HG03159 (cell line): ENCODE results near the gene NDUFV2.
"Not testable (repeated sequence)": the region's sequence is repeated elsewhere in the genome, so short reads cannot be mapped to it uniquely, and the experiment has no call there.

Experiments used
- ATAC-seq: cut with Tn5 transposase; IDR thresholded peaks from one replicate; pipeline ENCODE4 v1.9.1; 2021; ENCODE audit warnings: mild to moderate bottlenecking, moderate library complexity; ENCODE audit not compliant: unreplicated experiment

The NDUFV2 gene

DNA sequence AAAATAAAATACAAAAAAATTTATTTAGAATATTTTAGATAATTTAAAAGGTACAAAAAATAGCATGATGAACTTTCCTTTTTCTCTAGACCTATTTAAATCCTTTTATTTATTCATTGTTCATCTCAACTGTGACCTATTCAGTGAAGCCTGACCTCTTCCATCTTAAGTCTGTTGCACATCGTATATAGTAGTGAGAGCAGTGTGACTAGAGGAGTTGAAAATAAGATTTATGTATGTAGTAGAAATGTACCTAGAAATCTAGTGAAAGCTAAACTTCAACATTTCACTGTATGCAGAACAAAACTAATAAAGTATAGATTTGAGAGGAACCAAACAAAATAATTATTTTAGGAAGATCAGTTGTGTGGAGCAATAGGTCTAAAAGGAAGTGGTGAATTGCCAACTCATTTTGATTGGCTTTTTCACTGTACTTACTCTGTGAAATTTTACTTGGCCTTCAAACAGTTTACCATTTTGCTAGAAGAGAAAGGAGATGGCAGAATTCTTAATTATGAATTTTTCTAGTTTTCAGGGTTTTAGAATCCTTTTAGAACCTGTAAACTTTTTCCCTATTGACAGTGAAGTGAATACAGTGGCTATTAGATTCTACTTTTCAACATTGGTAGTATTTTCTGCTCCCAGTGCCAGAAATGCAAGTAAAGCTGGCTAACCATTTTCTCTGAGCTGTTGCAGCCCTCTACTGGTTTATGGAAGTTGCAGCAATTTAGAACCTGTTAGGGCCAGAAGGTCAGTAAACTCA is 45.1 kb downstream of the NDUFV2 start:
- ATAC-seq: peak; percentile 49

DNA sequence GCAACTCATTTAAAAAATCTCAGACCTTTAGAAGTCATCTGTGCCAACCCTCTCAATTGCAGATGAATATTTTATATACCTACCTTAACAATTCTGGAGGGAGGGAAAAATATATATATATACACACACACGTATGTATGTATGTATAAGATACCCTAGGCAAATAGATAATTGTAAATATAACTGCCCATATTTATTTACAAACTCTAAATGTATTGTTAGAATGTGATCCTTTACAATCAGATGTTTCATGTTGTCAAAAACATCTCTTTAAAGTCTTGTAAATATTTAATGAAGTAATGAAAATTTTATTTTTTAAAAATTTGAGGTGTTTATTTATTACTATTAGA is 45.7 kb downstream of the NDUFV2 start:
- ATAC-seq: no peak

DNA sequence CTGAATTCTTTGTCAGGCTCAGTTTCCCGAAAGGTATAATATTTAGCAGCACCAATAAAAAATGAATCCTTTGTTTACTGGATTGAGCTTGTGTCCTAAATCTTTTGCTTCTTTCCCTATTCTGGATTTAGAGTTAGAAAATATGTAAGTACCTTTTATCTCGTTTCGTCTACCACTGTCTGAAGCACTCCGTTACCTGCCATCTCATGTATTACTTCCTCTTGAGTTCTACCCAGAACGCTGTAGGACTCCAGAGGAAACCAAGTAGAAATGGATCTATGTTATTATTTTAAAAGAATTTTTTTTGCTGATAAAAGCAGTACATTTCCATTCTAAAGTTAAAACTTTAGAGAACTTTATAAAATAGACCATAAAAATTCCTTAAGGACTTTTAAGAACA is 47.6 kb downstream of the NDUFV2 start:
- ATAC-seq: no peak

DNA sequence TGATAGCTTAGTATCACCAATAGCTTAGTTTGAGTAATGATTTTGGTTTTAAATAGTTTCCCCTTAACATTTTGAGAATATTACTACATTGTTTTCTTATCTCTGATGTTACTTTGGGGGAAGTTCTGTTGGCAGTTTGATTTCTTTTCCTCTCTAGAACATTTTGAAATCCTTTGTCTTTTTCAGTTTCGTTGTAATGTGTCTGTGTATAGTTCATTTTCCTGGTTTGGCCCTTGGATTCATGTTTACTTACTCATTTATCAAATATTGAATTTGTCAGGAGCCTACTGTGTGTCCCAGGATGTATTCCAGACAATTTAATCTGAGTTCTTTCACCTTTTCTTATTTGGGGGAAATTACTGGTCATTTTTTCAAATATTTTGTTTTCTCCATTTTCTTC is 50.8 kb downstream of the NDUFV2 start:
- ATAC-seq: no peak

DNA sequence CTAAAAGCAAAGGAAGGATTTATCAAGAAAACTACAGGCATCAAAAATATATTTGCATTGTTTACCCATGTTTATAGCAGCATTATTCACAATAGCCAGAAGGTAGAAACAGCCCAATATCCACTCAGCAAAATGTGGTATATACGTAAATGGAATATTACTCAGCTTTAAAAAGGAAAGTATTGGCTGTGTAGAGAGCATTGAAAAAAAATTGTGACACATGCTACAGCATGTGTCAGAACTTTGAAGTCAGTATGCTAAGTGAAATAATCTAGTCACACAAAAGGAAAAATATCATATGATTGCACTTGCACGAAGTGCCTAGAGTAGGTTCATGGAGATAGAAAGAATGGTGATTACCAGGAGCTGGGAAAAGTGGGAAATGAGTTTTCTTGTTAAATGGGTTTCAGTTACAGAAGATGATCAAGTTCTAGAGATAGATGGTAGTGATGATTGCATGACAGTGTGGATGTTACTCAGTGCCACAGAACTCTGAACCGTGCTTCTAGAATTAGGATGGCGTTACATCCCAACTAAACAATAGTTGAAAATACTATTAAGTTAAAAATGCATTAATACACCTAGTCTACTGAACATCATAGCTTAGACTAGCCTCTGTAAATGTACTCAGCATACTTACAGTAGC is 54.2 kb downstream of the NDUFV2 start:
- ATAC-seq: no peak

DNA sequence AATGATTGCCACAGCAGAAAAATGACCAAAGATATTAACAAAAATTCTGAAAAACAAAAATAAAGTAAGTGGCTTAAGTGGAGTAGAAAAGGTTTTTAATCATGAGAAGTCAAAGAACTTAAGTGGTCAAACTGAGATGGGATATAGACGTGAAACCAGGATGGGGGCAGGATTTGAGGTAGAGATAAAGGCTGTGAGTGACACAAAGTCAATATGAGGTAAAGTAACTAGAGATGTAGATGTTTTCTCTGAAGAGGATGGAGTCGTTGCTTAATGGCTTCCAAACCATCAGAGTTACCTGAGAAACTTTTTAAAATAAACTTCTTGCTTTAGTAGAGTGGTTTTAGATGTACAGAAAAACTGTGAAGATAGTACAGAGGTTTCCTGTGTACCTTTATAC is 55.3 kb downstream of the NDUFV2 start:
- no peak for ATAC-seq

DNA sequence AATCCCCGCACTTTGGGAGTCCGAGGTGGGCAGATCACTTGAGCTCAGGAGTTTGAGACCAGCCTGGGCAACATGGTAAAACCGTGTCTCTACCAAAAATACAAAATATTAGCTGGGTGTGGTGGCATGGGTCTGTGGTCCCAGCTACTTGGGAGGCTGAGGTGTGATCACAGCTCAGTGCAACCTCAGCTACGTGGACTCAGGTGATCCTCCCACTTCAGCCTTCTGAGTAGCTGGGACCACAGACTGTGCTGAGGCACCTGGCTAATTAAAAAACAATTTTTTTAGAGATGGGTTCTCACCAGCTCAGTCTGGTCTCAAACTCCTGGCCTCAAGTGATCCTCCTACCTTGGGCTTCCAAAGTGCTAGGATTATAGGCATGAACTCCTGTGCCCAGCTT is 57.5 kb downstream of the NDUFV2 start:
- ATAC-seq: no peak

DNA sequence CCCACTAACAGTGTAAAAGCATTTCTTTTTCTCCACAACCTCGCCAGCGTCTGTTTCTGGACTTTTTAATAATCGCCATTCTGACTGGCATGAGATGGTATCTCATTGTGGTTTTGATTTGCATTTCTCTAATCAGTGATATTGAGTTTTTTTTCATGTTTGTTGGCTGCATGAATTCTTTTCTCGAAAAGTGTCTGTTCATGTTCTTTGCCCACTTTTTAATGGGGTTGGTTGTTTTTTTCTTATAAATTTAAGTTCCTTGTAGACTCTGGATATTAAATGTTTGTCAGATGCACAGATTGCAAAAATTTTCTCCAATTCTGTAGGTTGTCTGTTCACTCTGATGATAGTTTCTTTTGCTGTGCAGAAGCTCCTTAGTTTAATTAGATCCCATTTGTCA is 60.2 kb downstream of the NDUFV2 start:
- ATAC-seq: not testable (repeated sequence)

DNA sequence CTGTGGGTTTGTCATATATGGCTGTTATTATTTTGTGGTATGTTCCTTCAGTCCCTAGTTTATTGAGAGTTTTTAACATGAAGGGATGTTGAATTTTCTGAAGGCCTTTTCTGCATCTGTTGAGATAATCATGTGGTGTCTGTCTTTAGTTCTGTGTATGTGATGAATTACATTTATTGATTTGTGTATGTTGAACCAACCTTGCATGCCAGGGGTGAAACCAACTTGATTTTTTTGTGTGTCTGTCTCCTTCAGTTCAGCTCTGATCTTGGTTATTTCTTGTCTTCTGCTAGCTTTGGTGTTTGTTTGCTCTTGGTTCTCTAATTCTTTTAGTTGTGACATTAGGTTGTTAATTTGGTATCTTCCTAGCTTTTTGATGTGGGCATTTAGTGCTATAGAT is 61.6 kb downstream of the NDUFV2 start:
- not testable (repeated sequence) for ATAC-seq

DNA sequence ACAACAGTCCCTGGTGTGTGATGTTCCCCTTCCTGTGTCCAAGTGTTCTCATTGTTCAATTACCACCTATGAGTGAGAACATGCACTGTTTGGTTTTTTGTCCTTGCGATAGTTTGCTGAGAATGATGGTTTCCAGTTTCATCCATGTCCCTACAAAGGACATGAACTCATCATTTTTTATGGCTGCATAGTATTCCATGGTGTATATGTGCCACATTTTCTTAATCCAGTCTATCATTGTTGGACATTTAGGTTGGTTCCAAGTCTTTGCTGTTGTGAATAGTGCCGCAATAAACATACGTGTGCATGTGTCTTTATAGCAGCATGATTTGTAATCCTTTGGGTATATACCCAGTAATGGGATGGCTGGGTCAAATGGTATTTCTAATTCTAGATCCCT is 63.4 kb downstream of the NDUFV2 start:
- ATAC-seq: not testable (repeated sequence)

DNA sequence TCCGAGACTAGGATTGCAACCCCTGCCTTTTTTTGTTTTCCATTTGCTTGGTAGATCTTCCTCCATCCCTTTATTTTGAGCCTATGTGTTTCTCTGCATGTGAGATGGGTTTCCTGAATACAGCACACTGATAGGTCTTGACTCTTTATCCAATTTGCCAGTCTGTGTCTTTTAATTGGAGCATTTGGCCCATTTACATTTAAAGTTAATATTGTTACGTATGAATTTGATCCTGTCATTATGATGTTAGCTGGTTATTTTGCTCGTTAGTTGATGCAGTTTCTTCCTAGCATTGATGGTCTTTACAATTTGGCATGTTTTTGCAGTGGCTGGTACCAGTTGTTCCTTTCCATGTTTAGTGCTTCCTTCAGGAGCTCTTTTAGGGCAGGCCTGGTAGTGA is 67.0 kb downstream of the NDUFV2 start:
- ATAC-seq: not testable (repeated sequence)

DNA sequence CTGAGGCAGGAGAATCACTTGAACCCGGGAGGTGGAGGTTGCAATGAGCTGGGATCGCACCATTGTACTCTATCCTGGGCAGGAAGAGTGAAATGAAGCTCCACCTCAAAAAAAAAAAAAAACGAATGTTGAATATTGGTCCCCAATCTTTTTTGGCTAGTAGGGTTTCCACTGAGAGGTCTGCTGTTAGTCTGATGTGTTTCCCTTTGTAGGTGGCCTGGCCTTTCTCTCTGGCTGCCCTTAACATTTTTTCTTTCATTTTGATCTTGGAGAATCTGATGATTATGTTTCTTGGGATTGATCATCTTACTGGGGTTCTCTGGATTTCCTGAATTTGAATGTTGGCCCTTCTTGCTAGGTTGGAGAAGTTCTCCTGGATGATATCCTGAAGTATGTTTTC is 69.4 kb downstream of the NDUFV2 start:
- ATAC-seq: not testable (repeated sequence)

DNA sequence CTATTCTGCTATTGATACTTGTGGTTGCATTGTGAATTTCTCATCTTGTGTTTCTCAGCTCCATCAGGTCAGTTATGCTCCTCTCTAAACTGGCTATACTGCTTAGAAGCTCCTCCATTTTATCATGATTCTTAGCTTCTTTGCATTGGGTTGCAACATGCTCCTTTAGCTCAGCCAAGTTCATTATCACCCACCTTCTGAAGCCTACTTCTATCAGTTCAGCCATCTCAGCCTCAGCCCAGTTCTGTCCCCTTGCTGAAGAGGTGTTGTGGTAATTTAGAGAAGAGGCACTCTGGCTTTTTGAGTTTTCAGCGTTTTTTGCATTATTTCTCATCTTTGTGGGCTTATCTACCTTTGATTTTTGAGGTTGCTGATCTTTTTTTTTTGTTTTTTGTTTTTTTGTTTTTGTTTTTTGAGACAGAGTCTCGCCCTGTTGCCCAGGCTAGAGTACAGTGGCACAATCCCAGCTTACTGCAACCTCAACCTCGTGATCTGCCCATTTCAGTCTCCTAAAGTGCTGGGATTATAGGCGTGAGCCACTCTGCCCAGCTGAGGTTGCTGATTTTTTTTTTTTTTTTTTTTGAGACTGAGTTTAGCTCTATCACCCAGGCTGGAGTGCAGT is 70.1 kb downstream of the NDUFV2 start:
- ATAC-seq: no peak

DNA sequence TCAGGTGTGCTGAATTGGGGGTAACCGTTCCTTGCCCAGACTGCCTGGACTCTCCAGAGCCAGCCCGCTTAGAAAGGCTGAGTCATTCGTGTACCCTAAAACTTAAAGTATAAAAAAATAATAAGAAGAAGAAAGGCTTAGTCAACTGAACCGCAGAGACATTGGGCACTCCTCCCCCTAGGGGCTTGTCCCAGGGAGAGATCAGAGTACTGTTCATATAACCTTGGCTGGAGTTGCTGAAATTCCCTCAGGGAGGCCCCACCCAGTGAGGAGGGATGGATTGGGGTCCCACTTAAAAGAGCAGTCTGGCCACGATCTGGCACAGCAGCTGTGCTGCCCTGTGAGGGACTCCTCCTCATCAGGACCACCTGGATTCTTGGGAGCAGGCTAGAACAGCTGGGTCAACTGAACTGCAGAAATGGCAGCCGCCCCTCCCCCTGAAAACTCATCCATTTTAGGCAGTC is 71.3 kb downstream of the NDUFV2 start:
- peak; percentile 46 for ATAC-seq

DNA sequence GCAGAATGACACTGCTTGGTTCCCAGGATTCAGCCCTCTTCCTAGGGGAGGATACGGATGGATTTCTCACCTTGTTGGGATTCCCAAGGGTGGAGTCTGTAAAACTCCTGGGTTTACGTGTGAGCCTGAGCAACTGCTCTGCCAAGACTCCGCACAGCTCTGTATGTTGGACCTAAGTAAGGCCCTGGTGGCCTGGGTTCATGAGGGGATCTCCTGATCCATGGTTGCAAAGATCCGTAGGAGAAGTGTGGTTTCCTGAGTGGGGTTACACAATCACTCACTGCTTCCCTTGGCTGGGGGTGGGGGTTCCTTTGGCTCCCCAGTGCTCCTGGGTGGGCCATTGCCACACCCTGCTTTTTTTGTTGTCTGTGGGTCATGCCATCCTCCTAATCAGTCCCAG is 71.8 kb downstream of the NDUFV2 start:
- ATAC-seq: no peak

DNA sequence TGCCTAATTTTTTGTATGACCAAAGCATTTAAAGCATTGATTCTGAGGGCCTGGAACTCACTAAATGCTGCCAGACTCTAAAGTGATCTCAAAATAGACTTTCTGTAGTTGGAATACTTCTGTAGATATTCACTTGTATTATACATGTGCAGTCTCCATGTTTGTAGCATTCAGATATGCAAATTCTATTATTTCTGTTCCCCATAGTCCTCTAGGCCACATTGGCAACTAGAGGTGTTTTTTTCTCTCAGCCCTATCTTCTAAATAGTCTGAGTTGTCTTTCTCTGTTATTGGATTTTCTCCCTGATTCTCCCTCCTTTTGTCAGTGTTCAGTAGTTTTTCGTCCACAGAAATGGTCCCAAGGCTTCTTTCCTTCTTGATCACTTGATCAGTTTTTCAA is 72.6 kb downstream of the NDUFV2 start:
- ATAC-seq: no peak

DNA sequence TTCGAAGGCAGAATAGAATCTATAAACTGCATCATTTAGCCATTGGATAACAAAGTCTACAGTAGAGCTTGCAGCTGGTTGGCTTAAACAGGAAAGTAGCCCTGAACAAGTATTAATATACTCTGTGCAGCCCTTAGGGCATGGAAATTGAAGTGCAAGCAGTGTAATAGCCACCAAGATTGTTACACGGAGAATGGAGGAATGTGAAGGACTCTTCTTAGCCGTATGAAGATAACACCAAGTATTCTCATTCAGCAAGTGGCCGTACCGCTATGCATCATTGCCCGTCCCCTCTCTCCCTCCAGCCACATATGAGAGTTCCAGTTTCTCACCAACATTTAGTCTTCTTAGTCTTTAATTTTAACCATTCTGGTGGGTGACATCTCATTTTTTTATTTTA is 74.5 kb downstream of the NDUFV2 start:
- no peak for ATAC-seq

DNA sequence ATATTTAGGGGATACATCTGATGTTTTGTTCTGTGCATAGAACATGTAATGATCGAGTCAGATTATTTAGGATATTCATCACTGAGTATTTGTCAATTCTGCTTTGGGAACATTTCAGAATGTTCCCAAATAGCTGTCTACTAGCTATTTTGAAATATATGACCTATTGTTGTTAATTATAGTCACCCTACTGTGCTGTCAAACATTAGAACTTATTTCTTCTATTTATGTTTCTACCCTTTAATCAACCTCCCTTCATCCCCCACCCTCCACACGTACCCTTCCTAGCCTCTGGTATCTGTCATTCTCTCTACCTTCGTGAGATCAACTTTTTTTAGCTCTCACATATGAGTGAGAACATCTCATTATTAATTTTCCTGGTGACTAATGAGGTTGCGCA is 75.0 kb downstream of the NDUFV2 start:
- ATAC-seq: no peak

DNA sequence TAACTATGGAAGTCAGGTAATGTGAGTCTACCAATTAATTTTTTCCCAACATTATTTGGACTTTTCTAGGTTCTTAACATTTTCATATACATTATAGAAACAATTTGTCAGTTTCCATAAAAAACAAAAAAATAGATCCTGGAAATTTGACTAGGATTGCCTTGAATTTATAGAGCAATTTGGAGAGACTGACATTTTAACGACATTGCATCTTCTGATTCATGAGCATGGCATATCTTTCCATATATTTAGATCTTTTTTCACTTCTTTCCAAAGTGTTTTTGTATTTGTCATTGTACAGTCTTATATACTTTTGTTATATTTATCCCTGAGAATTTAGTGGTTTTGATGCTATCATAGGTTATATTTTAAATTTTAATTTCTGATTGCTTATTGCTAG is 76.1 kb downstream of the NDUFV2 start:
- no peak for ATAC-seq

DNA sequence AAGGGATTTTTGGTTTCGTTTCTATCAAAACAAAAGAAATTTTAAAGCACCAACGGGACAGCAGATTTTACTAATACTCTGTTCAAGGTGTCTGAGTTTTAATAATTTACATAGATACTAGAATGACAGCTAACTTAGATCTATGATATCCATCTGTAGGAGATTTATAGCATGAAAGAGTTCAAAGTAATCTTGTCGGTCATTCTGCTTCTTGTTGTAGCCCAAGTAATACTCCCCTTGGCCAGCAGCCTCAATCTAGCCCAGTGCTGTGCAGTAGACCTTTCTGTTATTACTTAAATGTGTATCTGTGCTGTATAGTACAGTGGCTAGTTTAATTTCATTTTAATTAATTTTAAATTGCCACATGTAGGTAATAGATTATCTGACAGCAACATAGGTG is 78.8 kb downstream of the NDUFV2 start:
- ATAC-seq: no peak

DNA sequence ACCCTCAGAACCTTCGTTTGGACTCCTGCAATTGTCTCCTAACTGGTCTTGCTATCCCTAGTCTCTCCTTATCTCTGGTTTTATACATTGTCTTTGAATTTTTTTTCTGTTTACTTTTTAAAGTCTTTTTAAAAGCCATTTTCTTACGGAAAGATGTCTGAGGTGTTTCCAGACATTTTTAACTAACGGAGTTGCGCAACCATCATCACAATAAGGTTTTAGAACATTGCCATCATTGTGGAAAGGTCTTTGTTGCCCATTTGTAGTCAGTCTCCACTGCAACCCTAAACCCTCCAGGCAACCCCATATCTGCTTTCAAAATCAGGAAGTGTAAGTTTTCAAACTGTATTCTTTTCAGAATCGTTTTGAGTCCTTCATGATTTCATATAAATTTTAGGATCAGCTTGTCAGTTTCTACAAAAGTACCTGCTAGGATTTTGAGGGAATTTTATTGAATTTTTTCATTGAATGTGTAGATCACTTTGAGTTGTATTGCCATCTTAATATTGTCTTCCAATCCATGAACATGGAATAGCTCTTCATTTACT is 80.4 kb downstream of the NDUFV2 start:
- ATAC-seq: no peak
